Measurements from ENCODE around the gene ZCCHC14.

ZCCHC14 gene

GRCh38 chr16:87468550-87468949 is 24.3 kb downstream of the ZCCHC14 start:
- TF ChIP-seq, protein P1, sequence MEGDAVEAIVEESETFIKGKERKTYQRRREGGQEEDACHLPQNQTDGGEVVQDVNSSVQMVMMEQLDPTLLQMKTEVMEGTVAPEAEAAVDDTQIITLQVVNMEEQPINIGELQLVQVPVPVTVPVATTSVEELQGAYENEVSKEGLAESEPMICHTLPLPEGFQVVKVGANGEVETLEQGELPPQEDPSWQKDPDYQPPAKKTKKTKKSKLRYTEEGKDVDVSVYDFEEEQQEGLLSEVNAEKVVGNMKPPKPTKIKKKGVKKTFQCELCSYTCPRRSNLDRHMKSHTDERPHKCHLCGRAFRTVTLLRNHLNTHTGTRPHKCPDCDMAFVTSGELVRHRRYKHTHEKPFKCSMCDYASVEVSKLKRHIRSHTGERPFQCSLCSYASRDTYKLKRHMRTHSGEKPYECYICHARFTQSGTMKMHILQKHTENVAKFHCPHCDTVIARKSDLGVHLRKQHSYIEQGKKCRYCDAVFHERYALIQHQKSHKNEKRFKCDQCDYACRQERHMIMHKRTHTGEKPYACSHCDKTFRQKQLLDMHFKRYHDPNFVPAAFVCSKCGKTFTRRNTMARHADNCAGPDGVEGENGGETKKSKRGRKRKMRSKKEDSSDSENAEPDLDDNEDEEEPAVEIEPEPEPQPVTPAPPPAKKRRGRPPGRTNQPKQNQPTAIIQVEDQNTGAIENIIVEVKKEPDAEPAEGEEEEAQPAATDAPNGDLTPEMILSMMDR (IDR thresholded peaks at IDR 0.05; ENCODE audit: insufficient read depth, low read depth, low read length, missing control alignments) = no peak
- no peak overlapping the region for H3K4me3 ChIP-seq (ENCODE audit: low read depth, low read length)
- DNase-seq (ENCODE audit: low read depth) = no peak

DNA sequence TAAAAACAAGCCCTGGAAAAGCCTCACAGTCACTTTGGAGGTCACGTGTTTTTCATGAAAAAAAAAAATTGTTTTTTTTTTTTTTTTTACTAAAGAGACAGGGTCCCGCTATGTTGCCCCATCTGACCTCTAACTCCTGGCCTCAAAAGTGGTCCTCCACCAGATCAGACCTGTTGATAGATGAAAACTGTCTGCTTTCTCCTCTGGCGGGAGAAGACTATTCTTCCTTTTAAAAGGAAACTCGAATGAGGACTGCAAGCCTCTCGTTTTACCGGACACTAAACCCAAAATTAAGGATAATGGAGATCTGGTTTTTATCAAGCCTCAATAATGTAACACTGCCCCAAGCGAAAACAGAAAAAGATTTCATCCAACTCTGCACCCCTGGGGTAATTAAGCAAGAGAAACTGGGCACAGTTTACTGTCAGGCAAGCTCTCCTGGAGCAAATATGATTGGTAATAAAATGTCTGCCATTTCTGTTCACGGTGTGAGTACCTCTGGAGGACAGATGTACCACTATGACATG is 25.8 kb downstream of the ZCCHC14 start:
- DNase-seq (ENCODE audit: low read depth) = no peak
- TF ChIP-seq, protein P1 (IDR thresholded peaks at IDR 0.05; ENCODE audit: insufficient read depth, low read depth, low read length, missing control alignments) = no peak
- H3K4me3 ChIP-seq (ENCODE audit: low read depth, low read length) = no peak overlapping the region

DNA sequence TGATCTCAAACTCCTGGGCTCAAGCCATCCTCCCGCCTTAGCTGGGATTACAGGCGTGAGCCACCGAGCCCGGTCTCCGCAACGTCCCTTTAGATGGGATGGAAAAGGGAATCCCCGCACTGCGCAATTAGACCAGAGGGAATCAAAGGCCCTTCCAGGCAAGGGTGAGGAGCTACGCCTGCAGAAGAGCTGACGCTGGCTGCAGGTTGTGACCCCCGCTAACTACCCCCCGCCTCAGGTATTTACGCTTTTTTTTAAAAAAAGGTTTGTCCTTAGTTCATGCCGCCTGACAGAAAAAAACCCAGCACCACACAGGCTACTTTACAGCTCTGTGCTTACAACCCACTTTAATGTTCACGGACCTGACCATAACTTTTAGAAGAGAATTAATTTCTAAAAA is 26.9 kb downstream of the ZCCHC14 start:
- DNase-seq (ENCODE audit: low read depth) = no peak
- TF ChIP-seq, protein P1 (IDR thresholded peaks at IDR 0.05; ENCODE audit: insufficient read depth, low read depth, low read length, missing control alignments) = no peak
- no peak overlapping the region for H3K4me3 ChIP-seq (ENCODE audit: low read depth, low read length)

GRCh38 chr16:87465306-87465705 is 27.5 kb downstream of the ZCCHC14 start:
- no peak overlapping the region for H3K4me3 ChIP-seq (ENCODE audit: low read depth, low read length)
- TF ChIP-seq, protein P1 (IDR thresholded peaks at IDR 0.05; ENCODE audit: insufficient read depth, low read depth, low read length, missing control alignments) = no peak
- no peak for DNase-seq (ENCODE audit: low read depth)

DNA sequence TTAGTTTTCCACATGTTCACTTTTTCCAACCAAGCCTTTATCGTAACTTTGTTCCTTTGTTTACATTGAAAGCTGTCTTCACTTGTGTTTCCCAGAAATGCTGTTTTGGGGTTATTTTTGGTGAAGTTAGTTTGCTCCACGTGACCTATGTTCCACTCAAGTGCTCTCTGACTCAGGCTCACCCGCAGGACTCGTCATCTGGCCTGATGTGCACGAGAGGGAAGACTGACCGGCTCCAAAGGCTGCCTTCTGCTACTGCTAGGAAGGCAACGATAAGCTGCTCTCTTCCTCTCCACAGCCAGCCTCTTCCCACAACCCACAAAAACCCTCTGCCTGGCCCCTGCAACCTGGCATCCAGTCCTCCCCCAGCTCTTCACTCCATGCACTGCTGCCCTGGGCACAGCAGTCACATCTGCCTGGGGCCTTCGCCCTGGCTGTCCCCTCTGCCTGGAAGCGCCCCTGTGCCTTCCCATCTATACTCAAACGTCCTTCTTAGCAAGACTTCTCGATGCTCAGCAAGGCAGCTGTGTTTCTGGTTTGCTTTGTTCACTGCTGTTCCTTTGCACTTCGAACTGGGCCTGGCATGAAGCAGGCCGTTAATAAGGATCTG is 28.0 kb downstream of the ZCCHC14 start:
- no peak overlapping the region for H3K4me3 ChIP-seq (ENCODE audit: low read depth, low read length)
- DNase-seq (ENCODE audit: low read depth) = peak; percentile 17
- TF ChIP-seq, protein P1 (IDR thresholded peaks at IDR 0.05; ENCODE audit: insufficient read depth, low read depth, low read length, missing control alignments) = no peak

- TF ChIP-seq, protein P1 (IDR thresholded peaks at IDR 0.05; ENCODE audit: insufficient read depth, low read depth, low read length, missing control alignments) = no peak
- no peak overlapping the region for H3K4me3 ChIP-seq (ENCODE audit: low read depth, low read length)
- peak; percentile 32 for DNase-seq (ENCODE audit: low read depth)
Measured at GRCh38 chr16:87463722-87464690, 28.8 kb downstream of the ZCCHC14 start.

Data from GM12865 (cell line).